ENCODE measurements around the gene DACT2.

- TF ChIP-seq YY1 (IDR thresholded peaks at IDR 0.05; ENCODE audit: insufficient read depth, insufficient read length): no peak
- TF ChIP-seq ZNF274 (IDR thresholded peaks at IDR 0.05; ENCODE audit: low read depth, low read length): no peak
Observed at GRCh38 chr6:168347615-168348014, 28.0 kb upstream of the DACT2 start.

All from NT2/D1 (cell line).